Esophagus muscularis mucosa (tissue), 3 donors: ENCODE measurements around the gene ETFRF1.

Experiments
- CTCF ChIP-seq, 3 experiments: fragments of 200-600 bp in 2 of 3; fragments of 450-650 bp in 1 of 3; sonication (generic) in 2 of 3; IDR thresholded peaks; one replicate each; pipeline ENCODE4 v1.5.1; 2017 to 2019; ENCODE audit warnings: antibody characterized with exemption in 3 of 3, mild to moderate bottlenecking in 2 of 3, moderate library complexity in 1 of 3
- EP300 ChIP-seq: sonication (generic); formaldehyde crosslinking; IDR thresholded peaks from one replicate; pipeline ENCODE4 v1.6.1; 2017; ENCODE audit warnings: antibody characterized with exemption

DNA sequence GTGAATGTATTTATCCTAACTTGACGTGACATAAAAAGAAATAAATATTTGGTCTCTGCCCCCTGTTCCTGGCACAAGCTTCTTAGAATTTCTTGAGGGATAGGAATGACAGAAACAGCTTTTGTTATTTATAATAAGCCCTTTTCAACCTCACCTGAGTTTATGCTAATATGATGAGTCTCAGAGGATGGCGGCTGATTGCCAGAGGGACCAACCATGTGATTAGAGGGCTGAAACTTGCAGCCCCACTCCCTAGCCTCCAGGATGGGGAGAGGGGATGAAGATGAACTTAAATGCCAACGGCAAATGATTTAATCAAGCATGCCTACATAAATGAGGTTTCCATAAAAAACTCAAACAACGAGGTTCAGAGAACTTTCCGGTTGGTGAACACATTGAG lies 43.0 kb upstream of the ETFRF1 start:
- no peak for TF ChIP-seq EP300
- TF ChIP-seq CTCF (IDR thresholded peaks at IDR 0.05) = no peak
